ENCODE measurements around the gene SLCO2B1. TPM values are rescaled to one million over a fixed set of nuclear protein-coding genes. Genes with fewer than 3 reads are reported as not detected.
A peak's percentile ranks its signal among the peaks of the same experiment; 100 is the strongest.

SLCO2B1 gene
- total RNA-seq, 1 experiment from 2014 or later = 15.6 TPM

GRCh38 chr11:75238595-75239440 lies 87.9 kb downstream of the SLCO2B1 start:
- DNase-seq (ENCODE audit: low read depth) = no peak
- in situ Hi-C loops (cut with HindIII; ENCODE audit: low pct_unique_long_range_greater_than_20kb, low sequenced_read_pairs) = no loop called here

- in situ Hi-C loops (cut with HindIII; ENCODE audit: low pct_unique_long_range_greater_than_20kb, low sequenced_read_pairs) = no loop called here
- DNase-seq (ENCODE audit: low read depth) = no peak
These were observed 88.8 kb downstream of the SLCO2B1 start for GRCh38 chr11:75239531-75240290.

- DNase-seq (ENCODE audit: low read depth) = no peak
- in situ Hi-C loops (cut with HindIII; ENCODE audit: low pct_unique_long_range_greater_than_20kb, low sequenced_read_pairs) = no loop called here
These were observed 89.6 kb downstream of the SLCO2B1 start, which contains the start of gene TPBGL for GRCh38 chr11:75240311-75241035. TPBGL (plus strand) TSS chr11:75240774; CDS start chr11:75241050, 276 bp downstream.

DNA sequence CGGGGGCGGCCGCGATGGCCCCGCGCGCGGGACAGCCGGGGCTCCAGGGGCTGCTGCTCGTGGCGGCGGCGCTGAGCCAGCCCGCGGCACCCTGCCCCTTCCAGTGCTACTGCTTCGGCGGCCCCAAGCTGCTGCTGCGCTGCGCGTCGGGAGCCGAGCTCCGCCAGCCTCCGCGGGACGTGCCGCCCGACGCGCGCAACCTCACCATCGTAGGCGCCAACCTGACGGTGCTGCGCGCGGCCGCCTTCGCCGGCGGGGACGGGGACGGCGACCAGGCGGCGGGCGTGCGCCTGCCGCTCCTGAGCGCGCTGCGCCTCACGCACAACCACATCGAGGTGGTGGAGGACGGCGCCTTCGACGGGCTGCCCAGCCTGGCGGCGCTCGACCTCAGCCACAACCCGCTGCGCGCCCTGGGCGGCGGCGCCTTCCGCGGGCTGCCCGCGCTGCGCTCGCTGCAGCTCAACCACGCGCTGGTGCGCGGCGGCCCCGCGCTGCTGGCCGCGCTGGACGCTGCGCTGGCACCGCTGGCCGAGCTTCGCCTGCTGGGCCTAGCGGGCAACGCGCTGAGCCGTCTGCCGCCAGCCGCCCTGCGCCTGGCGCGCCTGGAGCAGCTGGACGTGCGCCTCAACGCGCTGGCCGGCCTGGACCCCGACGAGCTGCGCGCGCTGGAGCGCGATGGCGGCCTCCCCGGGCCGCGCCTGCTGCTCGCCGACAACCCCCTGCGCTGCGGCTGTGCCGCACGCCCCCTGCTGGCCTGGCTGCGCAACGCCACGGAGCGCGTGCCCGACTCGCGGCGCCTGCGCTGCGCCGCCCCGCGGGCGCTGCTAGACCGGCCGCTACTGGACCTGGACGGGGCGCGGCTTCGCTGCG lies 90.4 kb downstream of the SLCO2B1 start:
- in situ Hi-C loops (cut with HindIII; ENCODE audit: low pct_unique_long_range_greater_than_20kb, low sequenced_read_pairs) = no loop called here
- peak; percentile 84 for DNase-seq (ENCODE audit: low read depth)

- in situ Hi-C loops (cut with HindIII; ENCODE audit: low pct_unique_long_range_greater_than_20kb, low sequenced_read_pairs) = no loop called here
- DNase-seq (ENCODE audit: low read depth) = no peak
These were observed 91.2 kb downstream of the SLCO2B1 start for GRCh38 chr11:75241906-75242644.

DNA sequence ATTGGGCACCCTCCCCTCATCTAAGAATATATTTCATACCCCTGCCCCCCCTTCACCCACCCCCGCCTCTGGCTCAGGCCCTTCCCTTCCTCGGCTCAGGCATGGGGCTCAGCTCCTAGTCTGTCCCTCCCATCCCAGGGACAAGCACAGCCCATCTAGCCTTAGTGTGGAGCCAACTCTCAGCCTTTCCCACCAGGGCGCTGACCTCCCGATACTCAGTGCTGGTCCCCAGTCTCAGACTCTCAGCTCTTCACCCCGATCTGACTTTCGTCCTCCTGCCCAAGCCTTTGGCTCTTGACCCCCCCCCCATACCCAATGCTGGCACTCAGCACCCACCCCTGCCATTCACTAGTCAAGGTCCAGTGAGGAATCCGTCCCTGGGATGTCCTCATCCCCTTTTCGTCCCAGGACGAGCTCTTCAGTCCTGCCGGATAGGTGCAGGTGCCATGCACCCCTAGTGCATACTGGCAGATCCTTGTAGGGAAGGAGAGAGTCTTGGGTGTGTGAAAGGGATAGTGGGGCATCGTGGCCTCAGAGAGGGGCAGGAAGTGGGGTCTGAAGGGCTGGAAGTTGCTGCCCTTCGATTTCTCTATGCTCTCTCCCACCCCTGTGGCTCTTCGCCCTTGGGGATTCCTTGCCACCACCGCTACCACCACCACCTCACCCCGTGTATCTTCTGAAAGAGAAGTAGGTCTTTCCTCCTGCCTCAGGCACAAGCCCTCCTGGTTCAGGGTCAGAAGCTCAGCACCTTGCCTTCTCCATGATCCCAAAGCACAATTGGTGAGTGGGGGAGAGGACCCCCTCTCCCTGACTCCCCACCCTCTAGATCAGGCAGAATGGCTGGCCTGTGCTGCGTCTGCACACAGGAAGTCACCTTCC lies 92.1 kb downstream of the SLCO2B1 start:
- in situ Hi-C loops (cut with HindIII; ENCODE audit: low pct_unique_long_range_greater_than_20kb, low sequenced_read_pairs) = no loop called here
- DNase-seq (ENCODE audit: low read depth) = no peak

- no peak for DNase-seq (ENCODE audit: low read depth)
- in situ Hi-C loops (cut with HindIII; ENCODE audit: low pct_unique_long_range_greater_than_20kb, low sequenced_read_pairs) = no loop called here
These were observed 93.3 kb downstream of the SLCO2B1 start for GRCh38 chr11:75244052-75244814.

GRCh38 chr11:75245356-75246005 lies 94.6 kb downstream of the SLCO2B1 start:
- in situ Hi-C loops (cut with HindIII; ENCODE audit: low pct_unique_long_range_greater_than_20kb, low sequenced_read_pairs) = no loop called here
- no peak for DNase-seq (ENCODE audit: low read depth)

DNA sequence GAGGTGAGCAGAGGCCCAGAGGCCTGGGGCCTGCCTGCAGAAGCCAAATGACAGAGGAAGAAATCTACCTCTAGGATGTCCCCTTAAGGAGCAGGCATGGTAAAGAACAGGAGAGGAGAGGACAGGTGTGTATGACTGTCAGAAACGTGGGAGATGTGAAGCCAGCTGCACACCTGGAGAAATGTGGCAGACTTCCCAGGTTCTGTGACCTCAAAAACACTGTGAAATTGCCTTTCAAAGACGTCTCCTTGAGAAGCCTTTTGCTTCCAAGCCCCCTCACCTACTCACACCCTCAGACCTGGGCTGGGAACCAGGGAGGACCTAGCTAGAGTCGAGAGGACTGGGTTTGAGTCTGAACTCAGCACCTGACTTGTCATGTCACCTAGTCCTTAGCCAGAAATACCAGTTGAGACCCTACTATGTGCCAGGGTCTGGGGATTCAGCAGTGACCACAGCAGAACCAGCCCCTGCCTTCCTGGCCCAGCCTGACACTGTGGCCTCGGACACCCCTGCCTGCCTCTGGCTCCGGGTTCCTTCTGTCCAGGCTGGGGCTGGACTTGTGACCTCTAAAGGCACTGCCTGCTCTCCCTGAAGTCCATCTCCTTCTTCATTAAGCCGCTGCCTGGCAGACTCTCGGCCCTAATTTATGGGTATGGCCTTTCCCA lies 95.2 kb downstream of the SLCO2B1 start:
- no peak for DNase-seq (ENCODE audit: low read depth)
- in situ Hi-C loops (cut with HindIII; ENCODE audit: low pct_unique_long_range_greater_than_20kb, low sequenced_read_pairs) = no loop called here

- no peak for DNase-seq (ENCODE audit: low read depth)
- in situ Hi-C loops (cut with HindIII; ENCODE audit: low pct_unique_long_range_greater_than_20kb, low sequenced_read_pairs) = no loop called here
These were observed 95.9 kb downstream of the SLCO2B1 start for GRCh38 chr11:75246671-75247350.

DNA sequence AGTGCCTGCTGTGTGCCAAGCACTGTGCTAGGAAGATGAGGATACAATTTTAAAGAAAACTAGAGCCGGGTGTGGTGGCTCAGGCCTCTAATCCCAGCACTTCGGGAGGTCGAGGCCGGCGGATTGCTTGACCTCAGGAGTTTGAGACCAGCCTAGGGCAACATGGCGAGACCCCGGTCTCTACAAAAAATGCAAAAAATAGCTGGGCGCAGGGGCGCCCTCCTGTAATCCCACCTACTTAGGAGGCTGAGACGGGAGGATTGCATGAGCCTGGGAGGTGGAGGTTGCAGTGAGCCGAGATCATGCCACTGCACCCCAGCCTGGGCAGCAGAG lies 98.0 kb downstream of the SLCO2B1 start:
- in situ Hi-C loops (cut with HindIII; ENCODE audit: low pct_unique_long_range_greater_than_20kb, low sequenced_read_pairs) = no loop called here
- DNase-seq (ENCODE audit: low read depth) = no peak

DNA sequence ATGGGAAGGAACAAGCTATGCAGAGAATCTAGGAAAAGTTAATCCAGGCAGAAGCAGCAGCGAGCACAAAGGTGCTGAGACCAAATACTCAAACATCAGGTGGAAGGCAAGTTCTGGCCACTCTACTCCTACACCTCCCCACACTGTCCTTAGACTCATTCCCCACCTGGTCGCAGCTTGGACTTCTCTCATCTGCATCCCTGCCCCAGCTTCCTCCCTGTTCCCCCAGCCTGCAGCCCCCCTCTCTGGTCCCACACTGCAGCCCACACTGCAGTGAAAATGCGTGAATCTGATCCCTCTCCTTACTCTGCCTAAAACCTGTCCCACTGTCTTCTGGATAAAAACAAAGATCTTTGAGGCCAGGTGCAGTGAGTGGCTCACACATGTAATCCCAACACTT lies 98.8 kb downstream of the SLCO2B1 start:
- in situ Hi-C loops (cut with HindIII; ENCODE audit: low pct_unique_long_range_greater_than_20kb, low sequenced_read_pairs) = no loop called here
- DNase-seq (ENCODE audit: low read depth) = no peak

- in situ Hi-C loops (cut with HindIII; ENCODE audit: low pct_unique_long_range_greater_than_20kb, low sequenced_read_pairs) = no loop called here
- DNase-seq (ENCODE audit: low read depth) = no peak
These were observed 103.4 kb downstream of the SLCO2B1 start for GRCh38 chr11:75254326-75254725.

All from Caki2 (cell line).